Right lobe of liver (tissue), 4 donors: Measurements from ENCODE around the gene METTL2A.

Experiments used
- CTCF ChIP-seq, 4 donors: fragments of 200-600 bp in 3 of 4; fragments of 450-650 bp in 1 of 4; IDR thresholded peaks; one replicate each; pipeline versions ENCODE4 v1.5.1 to v1.8.0; 2016 to 2022; ENCODE audit warnings: antibody characterized with exemption in 4 of 4, mild to moderate bottlenecking in 2 of 4
- POLR2A ChIP-seq: fragments of 450-650 bp; IDR thresholded peaks from one replicate; pipeline ENCODE4 v1.6.1; 2017; ENCODE audit warnings: antibody characterized with exemption, mild to moderate bottlenecking
- donor health status: DM: no; HTN: no; CAD: no.
- donor health status: DM: no; HTN: no; CAD: no.
- donor health status: DM: no; HTN: yes; CAD: no.

- TF ChIP-seq CTCF (IDR thresholded peaks at IDR 0.05) (no peak), POLR2A (no peak)
These were observed 20.4 kb downstream of the METTL2A start for GRCh38 chr17:62444063-62444462.
